K562 (cell line): ENCODE measurements around the gene CDC20. TPM values are rescaled to one million over a fixed set of nuclear protein-coding genes. Genes with fewer than 3 reads are reported as not detected.

ENCODE experiments used
- CREB1 ChIP-seq, 2 experiments: sonication (generic) in 1 of 2; formaldehyde crosslinking in 1 of 2; IDR thresholded peaks; 2 replicates each; pipeline versions ENCODE4 v1.6.1 to v1.8.0; 2012 to 2022; ENCODE audit warnings: inconsistent platforms in 1 of 2, mild to moderate bottlenecking in 1 of 2, missing genetic modification reagents in 1 of 2, moderate library complexity in 1 of 2
- FOXA3 ChIP-seq, 2 experiments: fragments of 450-650 bp in 1 of 2; sonication (generic) in 1 of 2; formaldehyde crosslinking; IDR thresholded peaks in 1 of 2; conservative IDR thresholded peaks in 1 of 2; 2 replicates each; pipeline versions ENCODE4 v1.4.0 to v1.8.0; 2020 to 2022; ENCODE audit warnings: mild to moderate bottlenecking in 2 of 2, missing genetic modification reagents in 1 of 2
- FOXM1 ChIP-seq, 2 experiments: fragments of 450-650 bp in 1 of 2; sonication (generic) in 1 of 2; formaldehyde crosslinking in 1 of 2; IDR thresholded peaks; 2 replicates each; pipeline versions ENCODE4 v1.6.1 to v1.9.0; 2017 to 2022; ENCODE audit warnings: low read depth in 2 of 2, mild to moderate bottlenecking in 2 of 2, missing genetic modification reagents in 1 of 2, moderate library complexity in 1 of 2
- HNRNPK ChIP-seq: fragments of 200-400 bp; formaldehyde crosslinking; IDR thresholded peaks from one replicate; pipeline ENCODE4 v1.6.1; 2018; ENCODE audit warnings: mild to moderate bottlenecking, low read depth, low read length; ENCODE audit not compliant: poor library complexity, severe bottlenecking
- IFI16 ChIP-seq: fragments of 250-450 bp; sonication (Bioruptor Pico); IDR thresholded peaks from 2 replicates; pipeline ENCODE4 v2.1.2; 2022; ENCODE audit warnings: mild to moderate bottlenecking, inconsistent platforms
- MCM3 ChIP-seq: fragments of 450-650 bp; IDR thresholded peaks from 2 replicates; pipeline ENCODE4 v1.6.1; 2016
- MECOM ChIP-seq: fragments of 250-450 bp; sonication (Bioruptor Pico); IDR thresholded peaks from 2 replicates; pipeline ENCODE4 v1.8.0; 2022; ENCODE audit warnings: inconsistent platforms
- NFIC ChIP-seq: fragments of 450-650 bp; IDR thresholded peaks from 2 replicates; pipeline ENCODE4 v1.6.1; 2017; ENCODE audit warnings: mild to moderate bottlenecking, inconsistent platforms
- PBX2 ChIP-seq, 2 experiments: IDR thresholded peaks in 1 of 2; conservative IDR thresholded peaks in 1 of 2; 2 replicates each; pipeline ENCODE4 v1.6.1; 2016; ENCODE audit warnings: low read depth in 2 of 2, mild to moderate bottlenecking in 1 of 2, missing compliant biosample characterization in 1 of 2, missing genetic modification characterization in 1 of 2, moderate library complexity in 1 of 2
- POU5F1 ChIP-seq: fragments of 150-350 bp; IDR thresholded peaks from 2 replicates; pipeline ENCODE4 v1.6.1; 2014; ENCODE audit warnings: borderline replicate concordance, low read length, low read depth, mild to moderate bottlenecking; ENCODE audit not compliant: partially characterized antibody
- PRPF4 ChIP-seq: fragments of 200-400 bp; formaldehyde crosslinking; IDR thresholded peaks from one replicate; pipeline ENCODE4 v1.6.1; 2017; ENCODE audit warnings: low read length, low read depth, mild to moderate bottlenecking; ENCODE audit not compliant: insufficient read depth, poor library complexity, severe bottlenecking
- SMARCB1 ChIP-seq: IDR thresholded peaks from 2 replicates; pipeline ENCODE4 v1.6.1; 2011; ENCODE audit warnings: improper control_type of control experiment, low read depth; ENCODE audit not compliant: insufficient read length
- SMARCC2 ChIP-seq: fragments of 450-650 bp; IDR thresholded peaks from 2 replicates; pipeline ENCODE4 v1.6.1; 2017; ENCODE audit warnings: antibody characterized with exemption, moderate library complexity, mild to moderate bottlenecking, low read depth
- SNAPC5 ChIP-seq: fragments of 250-450 bp; sonication (Bioruptor Pico); IDR thresholded peaks from 2 replicates; pipeline ENCODE4 v1.8.0; 2021; ENCODE audit warnings: moderate library complexity, mild to moderate bottlenecking, inconsistent platforms
- SOX6 ChIP-seq: fragments of 450-650 bp; IDR thresholded peaks from 2 replicates; pipeline ENCODE4 v1.6.1; 2014; ENCODE audit warnings: mild to moderate bottlenecking
- TEAD1 ChIP-seq, 2 experiments: fragments of 450-650 bp in 1 of 2; sonication (generic) in 1 of 2; formaldehyde crosslinking; IDR thresholded peaks; 2 replicates each; pipeline versions ENCODE4 v1.4.0 to v1.8.0; 2020 to 2022; ENCODE audit warnings: mild to moderate bottlenecking in 2 of 2, missing genetic modification reagents in 1 of 2
- U2AF2 ChIP-seq: fragments of 200-400 bp; formaldehyde crosslinking; optimal IDR thresholded peaks from 2 replicates; pipeline ENCODE3; 2017; ENCODE audit warnings: low read depth, mild to moderate bottlenecking, low read length
- ZFP1 ChIP-seq: fragments of 450-650 bp; formaldehyde crosslinking; IDR thresholded peaks from 2 replicates; pipeline ENCODE4 v1.4.0; 2020; ENCODE audit warnings: mild to moderate bottlenecking, mixed read lengths
- ZNF140 ChIP-seq: fragments of 250-450 bp; sonication (Bioruptor Pico); IDR thresholded peaks from 2 replicates; pipeline ENCODE4 v1.8.0; 2021; ENCODE audit warnings: moderate library complexity, mild to moderate bottlenecking, inconsistent platforms
- ZNF79 ChIP-seq: fragments of 250-450 bp; sonication (Bioruptor Pico); IDR thresholded peaks from 2 replicates; pipeline ENCODE4 v1.4.0; 2020; ENCODE audit warnings: low read depth, mild to moderate bottlenecking, moderate library complexity
- polyA plus RNA-seq, 8 experiments: library from polyadenylated mRNA; depleted of rRNA in 4 of 8; stranded (reverse) in 5 of 8; unstranded in 3 of 8; fragments of >200 nt; fragmentation: Nextera tagmentation in 2 of 8; fragmentation: Illumina TruSeq in 1 of 8; extraction: Ambion mirVana in 2 of 8; extraction: Trizol in 1 of 8; gene quantifications; 2 replicates each; pipeline versions ENCODE4 v1.2.1 to v1.2.3, GENCODE V29; 2011 to 2014; ENCODE audit warnings: inconsistent platforms in 1 of 8, missing spikeins in 1 of 8
- total RNA-seq, 7 experiments: library from RNA; depleted of rRNA in 6 of 7; stranded (reverse); fragments of >200 nt in 6 of 7; fragmentation: Illumina TruSeq in 2 of 7; extraction: Trizol in 2 of 7; gene quantifications; 2 replicates each; pipeline versions ENCODE4 v1.2.1 to v1.2.3, GENCODE V29; 2011 to 2021; ENCODE audit warnings: low replicate concordance in 1 of 7
- TF ChIP-seq, protein P1 (sequence below): fragments of 450-650 bp; IDR thresholded peaks from 2 replicates; pipeline ENCODE4 v1.6.1; 2018; ENCODE audit warnings: mild to moderate bottlenecking, low read depth; ENCODE audit not compliant: partially characterized antibody

Gene CDC20
- total and polyA plus RNA-seq, 9 of the 15 experiments (the other 6 are each of a cell fraction or from before 2014, with no cell fraction given) = 45.2 to 224 (median 121) TPM

DNA sequence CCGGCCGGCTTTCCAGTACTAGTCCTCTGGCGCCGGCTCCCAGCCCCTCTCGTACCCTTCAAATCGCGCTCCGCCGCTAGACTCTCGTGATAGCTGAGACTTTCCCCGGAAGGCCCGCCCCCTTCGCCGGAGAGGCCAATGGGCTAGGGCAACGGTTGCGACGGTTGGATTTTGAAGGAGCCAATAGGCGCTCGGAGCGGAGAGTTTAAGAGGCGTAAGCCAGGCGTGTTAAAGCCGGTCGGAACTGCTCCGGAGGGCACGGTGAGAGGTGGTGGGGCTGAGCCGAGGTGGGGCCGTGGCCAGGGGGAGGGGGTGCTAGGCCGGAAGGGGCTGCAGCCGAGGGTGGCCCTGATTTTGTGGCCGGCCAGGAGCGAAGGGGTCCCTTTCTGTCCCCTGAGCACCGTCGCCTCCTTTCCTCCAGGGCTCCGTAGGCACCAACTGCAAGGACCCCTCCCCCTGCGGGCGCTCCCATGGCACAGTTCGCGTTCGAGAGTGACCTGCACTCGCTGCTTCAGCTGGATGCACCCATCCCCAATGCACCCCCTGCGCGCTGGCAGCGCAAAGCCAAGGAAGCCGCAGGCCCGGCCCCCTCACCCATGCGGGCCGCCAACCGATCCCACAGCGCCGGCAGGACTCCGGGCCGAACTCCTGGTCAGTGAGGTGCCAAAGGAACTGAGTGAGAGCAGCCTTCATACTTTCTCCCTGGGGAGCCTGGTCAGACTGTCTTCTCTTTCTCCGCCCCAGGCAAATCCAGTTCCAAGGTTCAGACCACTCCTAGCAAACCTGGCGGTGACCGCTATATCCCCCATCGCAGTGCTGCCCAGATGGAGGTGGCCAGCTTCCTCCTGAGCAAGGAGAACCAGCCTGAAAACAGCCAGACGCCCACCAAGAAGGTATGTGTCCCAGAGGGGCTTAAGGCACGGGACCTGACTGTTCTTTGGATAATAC is at the start of gene CDC20 (continued):
- no peak for TF ChIP-seq CREB1 (IDR thresholded peaks at IDR 0.05)
- peak; percentile 68 for TF ChIP-seq CREB1 (CRISPR knock-in tag; IDR thresholded peaks at IDR 0.05)
- TF ChIP-seq PRPF4 = no peak
- no peak for TF ChIP-seq HNRNPK
- no peak for TF ChIP-seq ZNF79 (CRISPR knock-in tag)
- TF ChIP-seq NFIC = 0 out of 2 replicates have a peak, but pooled peaks have one; percentile 4
- TF ChIP-seq FOXA3 (CRISPR knock-in tag; conservative IDR thresholded peaks at IDR 0.05 in 1 of 2, IDR thresholded peaks at IDR 0.05 in 1 of 2) = no peak; a peak in 1 of 4 replicates
- TF ChIP-seq SNAPC5 (CRISPR knock-in tag) = no peak
- no peak for TF ChIP-seq PBX2 (CRISPR knock-in tag; IDR thresholded peaks at IDR 0.05; ENCODE audit: low read depth)
- no peak for TF ChIP-seq PBX2 (tag; conservative IDR thresholded peaks at IDR 0.05; ENCODE audit: low read depth)
- TF ChIP-seq FOXM1 (IDR thresholded peaks at IDR 0.05; ENCODE audit: low read depth) = peak; percentile 100
- peak; percentile 96 for TF ChIP-seq FOXM1 (CRISPR knock-in tag; IDR thresholded peaks at IDR 0.05; ENCODE audit: low read depth)
- TF ChIP-seq SMARCC2 = no peak
- TF ChIP-seq ZNF140 (CRISPR knock-in tag) = no peak
- no peak for TF ChIP-seq MECOM (CRISPR knock-in tag)
- TF ChIP-seq TEAD1 (CRISPR knock-in tag; IDR thresholded peaks at IDR 0.05) = 0 out of 4 replicates have a peak, but pooled peaks of 1 of the 2 experiments have one; percentile 13
- no peak for TF ChIP-seq SOX6
- no peak for TF ChIP-seq ZFP1 (CRISPR knock-in tag)
- TF ChIP-seq MCM3 = no peak
- no peak for TF ChIP-seq SMARCB1
- TF ChIP-seq POU5F1 = no peak
- TF ChIP-seq IFI16 (CRISPR knock-in tag) = no peak
- TF ChIP-seq, protein P1, sequence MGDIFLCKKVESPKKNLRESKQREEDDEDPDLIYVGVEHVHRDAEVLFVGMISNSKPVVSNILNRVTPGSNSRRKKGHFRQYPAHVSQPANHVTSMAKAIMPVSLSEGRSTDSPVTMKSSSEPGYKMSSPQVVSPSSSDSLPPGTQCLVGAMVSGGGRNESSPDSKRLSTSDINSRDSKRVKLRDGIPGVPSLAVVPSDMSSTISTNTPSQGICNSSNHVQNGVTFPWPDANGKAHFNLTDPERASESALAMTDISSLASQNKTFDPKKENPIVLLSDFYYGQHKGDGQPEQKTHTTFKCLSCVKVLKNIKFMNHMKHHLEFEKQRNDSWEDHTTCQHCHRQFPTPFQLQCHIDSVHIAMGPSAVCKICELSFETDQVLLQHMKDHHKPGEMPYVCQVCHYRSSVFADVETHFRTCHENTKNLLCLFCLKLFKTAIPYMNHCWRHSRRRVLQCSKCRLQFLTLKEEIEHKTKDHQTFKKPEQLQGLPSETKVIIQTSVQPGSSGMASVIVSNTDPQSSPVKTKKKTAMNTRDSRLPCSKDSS = no peak
- no peak for TF ChIP-seq U2AF2
